CD4-positive, alpha-beta T cell treated with Interleukin-17A for 1 hour (primary cell): ENCODE results near the gene SFMBT2.

Experiments used
- DNase-seq: peaks from one replicate; pipeline ENCODE4 v3.0.0-alpha.2; 2020

The SFMBT2 gene

DNA sequence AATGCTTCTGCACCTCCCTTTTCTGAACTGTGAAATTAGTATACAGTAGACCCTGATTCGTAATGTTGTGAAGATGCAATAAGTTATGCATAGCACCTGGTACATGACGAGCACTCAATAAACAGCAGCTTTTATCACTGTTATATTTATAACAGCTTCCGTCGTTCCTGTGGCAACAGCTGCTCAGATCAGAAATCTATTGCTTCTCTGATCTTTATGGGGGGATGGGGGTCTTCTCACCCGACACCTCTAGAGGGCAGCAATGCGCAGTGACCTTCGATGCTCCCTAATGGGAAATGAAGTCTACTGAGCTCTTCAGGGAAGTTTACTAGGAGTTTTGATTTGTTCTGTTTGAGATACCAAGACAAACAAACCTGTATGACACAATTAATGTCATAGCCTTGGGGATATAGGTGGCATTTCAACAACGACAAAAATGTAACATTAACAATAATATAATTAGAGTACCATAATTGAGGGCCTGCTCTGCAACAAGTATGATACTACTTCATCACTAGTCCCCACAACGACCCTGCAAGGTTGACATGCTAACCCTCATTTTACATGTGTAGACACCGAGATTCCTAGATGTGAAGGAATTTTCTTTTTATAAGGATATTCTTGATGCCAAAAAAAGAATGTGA lies 289.6 kb downstream of the SFMBT2 start:
- peak; percentile 78 for DNase-seq

- no peak for DNase-seq
Observed at GRCh38 chr10:7119325-7120015, 291.4 kb downstream of the SFMBT2 start.

- no peak for DNase-seq
Observed at GRCh38 chr10:7117806-7118674, 292.8 kb downstream of the SFMBT2 start.

DNA sequence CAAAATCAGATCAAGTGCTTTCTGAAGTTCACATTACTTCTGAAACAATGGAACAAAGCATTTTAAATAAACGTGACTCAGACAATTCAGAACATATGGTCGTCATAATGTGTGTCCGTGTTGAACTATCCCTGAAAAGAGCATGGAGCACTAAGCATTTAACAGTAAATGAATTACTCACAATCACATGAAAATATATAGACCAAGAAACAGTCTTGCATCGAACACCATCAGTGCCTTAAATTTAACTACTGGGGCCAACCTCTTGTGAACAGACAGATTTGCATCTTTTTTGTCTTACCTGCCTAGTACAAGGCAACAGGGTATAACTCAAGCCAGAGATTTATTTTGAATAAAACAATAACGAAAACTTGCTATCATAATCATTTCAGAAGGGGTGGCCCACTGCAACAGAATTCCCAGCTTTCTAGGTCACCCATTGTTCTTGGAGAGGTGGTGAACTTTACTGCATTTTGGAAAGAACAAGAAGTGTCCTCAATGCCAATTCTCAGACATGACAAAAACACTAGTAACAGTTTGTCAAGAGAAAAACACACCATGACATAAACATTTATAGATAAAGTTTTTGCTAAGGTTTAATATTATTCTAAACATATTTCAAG lies 293.5 kb downstream of the SFMBT2 start:
- no peak for DNase-seq

DNA sequence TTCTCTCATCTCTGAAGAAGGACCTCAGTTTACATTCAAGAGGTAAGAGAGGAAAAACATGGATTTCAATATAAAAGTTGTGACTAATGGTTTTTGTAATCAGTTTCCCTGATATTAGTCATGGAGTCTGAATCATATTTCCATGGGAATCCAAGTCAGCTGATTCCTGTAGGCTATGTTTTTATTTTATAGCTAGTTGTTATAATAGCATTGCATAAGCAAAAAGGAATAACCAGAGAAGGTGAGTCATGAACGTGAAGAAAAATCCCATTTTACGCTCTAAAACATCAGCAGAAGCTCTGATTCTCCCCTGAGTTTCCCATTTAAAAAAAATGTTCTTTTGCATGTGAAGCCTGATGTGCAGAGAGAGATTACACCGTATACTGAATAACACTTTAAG lies 299.3 kb downstream of the SFMBT2 start:
- DNase-seq: no peak

GRCh38 chr10:7111089-7111488 lies 299.7 kb downstream of the SFMBT2 start:
- DNase-seq: no peak
